Epithelial cell of prostate (primary cell): ENCODE results near the gene PIGN.
"Not testable (repeated sequence)": the region's sequence is repeated elsewhere in the genome, so short reads cannot be mapped to it uniquely, and the experiment has no call there.

ENCODE experiments used
- DNase-seq: peaks from one replicate; pipeline ENCODE4 v3.0.0-alpha.2; 2011; ENCODE audit warnings: low read depth, low spot score
- H3K27ac ChIP-seq: fragments of 450-650 bp; 2 replicates; pipeline ENCODE4 v1.5.1; 2017; ENCODE audit warnings: mild to moderate bottlenecking

PIGN gene

GRCh38 chr18:62182220-62182619, 4.6 kb downstream of the PIGN start:
- H3K27ac ChIP-seq: no peak overlapping the region
- no peak for DNase-seq

- no peak overlapping the region for H3K27ac ChIP-seq
- no peak for DNase-seq
Observed at GRCh38 chr18:62179213-62179612, 7.6 kb downstream of the PIGN start.

- DNase-seq: no peak
- H3K27ac ChIP-seq: no peak overlapping the region
Observed at GRCh38 chr18:62177271-62177670, 9.6 kb downstream of the PIGN start.

GRCh38 chr18:62175521-62175920, 11.3 kb downstream of the PIGN start:
- no peak overlapping the region for H3K27ac ChIP-seq
- DNase-seq: no peak

GRCh38 chr18:62172298-62172697, 14.6 kb downstream of the PIGN start:
- H3K27ac ChIP-seq: no peak overlapping the region
- DNase-seq: no peak

- DNase-seq: no peak
Observed at GRCh38 chr18:62170857-62171256, 16.0 kb downstream of the PIGN start.

GRCh38 chr18:62166524-62166923, 20.3 kb downstream of the PIGN start:
- not testable (repeated sequence) for DNase-seq

More at GRCh38 chr18:62170857-62171256, 16.0 kb downstream of the PIGN start:
- no peak overlapping the region for H3K27ac ChIP-seq

GRCh38 chr18:62165583-62165982, 21.3 kb downstream of the PIGN start:
- DNase-seq: no peak
- no peak overlapping the region for H3K27ac ChIP-seq

More at GRCh38 chr18:62166524-62166923, 20.3 kb downstream of the PIGN start:
- not testable (repeated sequence) for H3K27ac ChIP-seq

- no peak for DNase-seq
- H3K27ac ChIP-seq: no peak overlapping the region
Observed at GRCh38 chr18:62164855-62165487, 21.9 kb downstream of the PIGN start.

- DNase-seq: no peak
- H3K27ac ChIP-seq: no peak overlapping the region
Observed at GRCh38 chr18:62164310-62164709, 22.5 kb downstream of the PIGN start.

- H3K27ac ChIP-seq: no peak overlapping the region
- no peak for DNase-seq
Observed at GRCh38 chr18:62157843-62158242, 29.0 kb downstream of the PIGN start.

GRCh38 chr18:62152844-62153243, 34.0 kb downstream of the PIGN start:
- no peak for DNase-seq
- no peak overlapping the region for H3K27ac ChIP-seq

- H3K27ac ChIP-seq: no peak overlapping the region
- no peak for DNase-seq
Observed at GRCh38 chr18:62151068-62151771, 35.6 kb downstream of the PIGN start.

GRCh38 chr18:62144338-62144737, 42.5 kb downstream of the PIGN start:
- no peak for DNase-seq
- H3K27ac ChIP-seq: no peak overlapping the region

GRCh38 chr18:62140259-62140658, 46.6 kb downstream of the PIGN start:
- DNase-seq: no peak
- H3K27ac ChIP-seq: no peak overlapping the region

GRCh38 chr18:62138461-62139235, 48.2 kb downstream of the PIGN start:
- no peak for DNase-seq
- no peak overlapping the region for H3K27ac ChIP-seq

- DNase-seq: peak; percentile 3
- H3K27ac ChIP-seq: no peak overlapping the region
Observed at GRCh38 chr18:62131301-62131909, 55.5 kb downstream of the PIGN start.

GRCh38 chr18:62128157-62128556, 58.7 kb downstream of the PIGN start:
- DNase-seq: no peak
- no peak overlapping the region for H3K27ac ChIP-seq

- H3K27ac ChIP-seq: no peak overlapping the region
- DNase-seq: no peak
Observed at GRCh38 chr18:62126737-62127136, 60.1 kb downstream of the PIGN start.

- no peak for DNase-seq
- H3K27ac ChIP-seq: no peak overlapping the region
Observed at GRCh38 chr18:62125702-62126101, 61.2 kb downstream of the PIGN start.

- DNase-seq: no peak
- no peak overlapping the region for H3K27ac ChIP-seq
Observed at GRCh38 chr18:62122330-62122729, 64.5 kb downstream of the PIGN start.
